KOPT-K1 (cell line): Measurements from ENCODE around the gene MTR.

Source experiments
- H3K27ac ChIP-seq: fragments of 200-600 bp; sonication (generic); 2 replicates; pipeline ENCODE4 v1.5.1; 2016; ENCODE audit warnings: antibody characterized with exemption, mild to moderate bottlenecking, low read depth, low read length; ENCODE audit not compliant: poor library complexity, severe bottlenecking
- H3K36me3 ChIP-seq: fragments of 200-600 bp; sonication (generic); 2 replicates; pipeline ENCODE4 v1.5.1; 2017; ENCODE audit warnings: antibody characterized with exemption, mild to moderate bottlenecking, low read length, moderate library complexity; ENCODE audit not compliant: insufficient read depth
- H3K9me3 ChIP-seq: fragments of 200-600 bp; sonication (generic); 2 replicates; pipeline ENCODE4 v1.5.1; 2017; ENCODE audit warnings: antibody characterized with exemption, low read length, mild to moderate bottlenecking; ENCODE audit not compliant: insufficient read depth, poor library complexity, severe bottlenecking

Gene MTR

DNA sequence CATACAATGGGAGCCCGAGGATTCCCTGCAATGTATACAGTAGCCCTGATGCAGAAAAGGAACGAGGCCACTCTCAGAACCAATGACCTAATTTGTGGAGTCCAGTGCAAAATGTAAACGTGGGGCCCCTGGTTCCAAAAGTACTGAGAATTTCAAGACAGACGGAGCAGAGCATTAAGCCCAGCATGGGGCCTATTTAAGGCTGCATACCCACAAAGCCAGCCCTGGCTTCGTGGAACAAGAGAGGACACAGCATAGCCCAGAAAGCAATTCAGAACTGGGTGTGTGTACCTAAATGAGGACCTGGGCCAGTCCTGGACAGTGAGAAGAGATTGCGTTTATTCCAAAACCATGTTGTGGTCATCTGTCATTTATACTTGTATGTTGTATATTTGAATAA, 153.9 kb downstream of the MTR start:
- H3K36me3 ChIP-seq, result no peaks in the 10 kb centered on the region
- H3K27ac ChIP-seq, result no peak overlapping the region
- no peaks in the 10 kb centered on the region for H3K9me3 ChIP-seq

DNA sequence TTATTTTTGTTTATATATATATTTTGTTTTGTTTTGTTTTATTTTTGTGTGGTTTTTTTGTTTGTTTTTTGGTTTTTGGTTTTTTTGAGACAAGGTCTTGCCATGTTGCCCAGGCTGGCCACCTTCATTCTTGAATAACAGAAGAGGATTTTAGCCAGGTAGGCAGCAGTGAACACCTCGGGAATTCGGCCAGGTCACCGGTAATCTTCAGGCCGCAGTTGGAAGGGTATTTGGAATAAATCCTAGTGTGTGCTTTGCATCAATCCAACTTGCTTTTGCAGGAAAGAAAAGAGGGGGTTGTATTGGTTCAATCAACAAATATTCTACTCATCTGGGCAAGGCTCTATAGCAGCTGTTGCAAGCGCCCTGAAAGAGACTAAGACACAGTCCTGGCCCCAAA, 155.3 kb downstream of the MTR start:
- Histone ChIP-seq H3K27ac (no peak overlapping the region), H3K36me3 (no peaks in the 10 kb centered on the region), H3K9me3 (no peaks in the 10 kb centered on the region)

- H3K27ac ChIP-seq, result no peak overlapping the region
- H3K9me3 ChIP-seq, result no peaks in the 10 kb centered on the region
- H3K36me3 ChIP-seq, result no peaks in the 10 kb centered on the region
Measured at GRCh38 chr1:236951672-236952071, 156.6 kb downstream of the MTR start.

DNA sequence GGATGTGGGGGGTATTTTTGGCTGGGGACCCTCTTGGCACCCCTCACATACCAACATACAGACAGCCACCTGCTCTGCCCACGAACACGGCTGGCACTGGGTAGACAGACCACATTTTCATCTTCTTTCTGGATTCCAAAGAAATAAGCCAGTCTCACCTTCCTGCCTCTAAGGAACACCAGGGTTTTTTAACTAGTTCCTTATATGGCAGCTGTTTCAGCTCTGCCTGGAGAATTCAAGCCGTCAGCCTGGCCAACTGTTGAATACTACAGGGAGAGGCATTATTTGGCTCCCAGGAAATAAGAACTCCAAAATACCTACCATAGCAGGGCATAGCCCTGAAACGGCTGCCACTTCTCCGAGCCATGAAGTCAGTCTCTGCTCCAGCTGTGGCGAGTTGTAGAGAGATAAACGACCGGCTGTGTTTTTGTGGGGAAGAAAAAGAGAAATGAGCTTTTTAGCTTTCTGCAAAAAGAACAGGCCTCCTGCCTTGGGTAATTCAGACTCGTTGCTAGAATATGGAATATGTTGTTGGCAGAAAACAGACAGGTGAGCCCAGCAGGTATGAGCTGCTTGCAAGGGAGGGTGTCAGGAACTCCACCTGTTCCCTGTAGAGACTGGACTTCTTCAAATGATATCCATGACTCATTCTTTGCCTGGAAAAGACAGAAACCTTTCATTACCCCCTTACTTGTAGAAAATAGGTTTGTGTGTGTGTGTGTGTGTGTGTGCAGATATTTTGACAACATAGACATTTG, 157.3 kb downstream of the MTR start:
- Histone ChIP-seq H3K36me3 (no peaks in the 10 kb centered on the region), H3K9me3 (no peaks in the 10 kb centered on the region), H3K27ac (no peak overlapping the region)

DNA sequence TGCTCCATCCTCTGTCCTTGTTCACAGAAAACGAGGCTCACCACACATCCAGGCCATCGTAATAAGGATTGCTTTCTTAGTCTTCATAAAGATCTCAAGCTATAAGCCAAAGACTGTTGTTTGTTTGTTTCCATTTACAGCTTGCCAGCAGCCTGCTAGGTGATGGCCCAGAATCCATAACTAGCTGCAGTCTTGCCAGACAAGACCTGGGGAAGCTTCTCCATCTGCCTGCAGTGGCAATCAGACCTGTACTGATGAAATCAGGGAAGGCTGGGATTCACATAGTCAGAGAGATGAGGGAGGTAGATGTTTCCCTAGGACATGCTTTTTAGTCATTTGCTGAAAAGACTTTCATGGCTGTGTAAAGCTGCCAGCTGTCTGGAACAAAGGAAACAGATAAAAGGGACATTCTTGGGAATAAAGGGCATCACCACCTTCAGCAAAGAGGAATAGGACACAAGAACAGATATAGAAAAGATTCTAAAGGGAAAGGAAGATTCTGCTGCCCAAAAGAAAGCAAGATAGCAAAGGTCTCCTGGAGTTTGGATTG, 158.1 kb downstream of the MTR start:
- no peaks in the 10 kb centered on the region for H3K9me3 ChIP-seq
- no peak overlapping the region for H3K27ac ChIP-seq
- H3K36me3 ChIP-seq, result no peaks in the 10 kb centered on the region
